GM21576 (cell line): ENCODE measurements around the gene OASL.
"Not testable (repeated sequence)": the region's sequence is repeated elsewhere in the genome, so short reads cannot be mapped to it uniquely, and the experiment has no call there.

Experiments
- ATAC-seq: cut with Tn5 transposase; IDR thresholded peaks from one replicate; pipeline ENCODE4 v1.9.1; 2021; ENCODE audit warnings: mild to moderate bottlenecking, moderate library complexity; ENCODE audit not compliant: unreplicated experiment

The OASL gene

GRCh38 chr12:121060149-121061001 is 21.3 kb upstream of the OASL start:
- ATAC-seq, result peak; percentile 62

GRCh38 chr12:121059031-121059898 is 20.2 kb upstream of the OASL start:
- ATAC-seq, result peak; percentile 7

GRCh38 chr12:121057794-121058193 is 18.7 kb upstream of the OASL start:
- ATAC-seq, result no peak

GRCh38 chr12:121053706-121054105 is 14.7 kb upstream of the OASL start:
- ATAC-seq, result no peak

- no peak for ATAC-seq
Measured at GRCh38 chr12:121050725-121051124, 11.7 kb upstream of the OASL start.

- no peak for ATAC-seq
Measured at GRCh38 chr12:121048442-121048841, 9.4 kb upstream of the OASL start.

- not testable (repeated sequence) for ATAC-seq
Measured at GRCh38 chr12:121047400-121047799, 8.4 kb upstream of the OASL start.

GRCh38 chr12:121043067-121043466 is 4.0 kb upstream of the OASL start:
- ATAC-seq, result no peak

GRCh38 chr12:121036810-121037326 is 2.2 kb downstream of the OASL start:
- ATAC-seq, result no peak

GRCh38 chr12:121034616-121035305 is 4.3 kb downstream of the OASL start:
- ATAC-seq, result no peak

- ATAC-seq, result no peak
Measured at GRCh38 chr12:121033625-121034349, 5.3 kb downstream of the OASL start.

- ATAC-seq, result no peak
Measured at GRCh38 chr12:121030576-121031212, 8.4 kb downstream of the OASL start.

GRCh38 chr12:121026274-121027045 is 12.6 kb downstream of the OASL start:
- no peak for ATAC-seq

GRCh38 chr12:121025442-121026226 is 13.4 kb downstream of the OASL start:
- ATAC-seq, result no peak

- no peak for ATAC-seq
Measured at GRCh38 chr12:121023799-121024198, 15.2 kb downstream of the OASL start.

GRCh38 chr12:121022713-121023112 is 16.3 kb downstream of the OASL start:
- ATAC-seq, result no peak

- no peak for ATAC-seq
Measured at GRCh38 chr12:121021754-121022153, 17.3 kb downstream of the OASL start.

- no peak for ATAC-seq
Measured at GRCh38 chr12:121018860-121019617, 20.0 kb downstream of the OASL start.
